Hematopoietic multipotent progenitor cell treated with erythropoietin and hydrocortisone succinate and interleukin-3 and kit ligand, for 4 days (in vitro differentiated cells): ENCODE data around the gene THAP2.

ENCODE experiments used
- DNase-seq: peaks from one replicate; pipeline ENCODE4 v3.0.0-alpha.2; 2015

The THAP2 gene

DNA sequence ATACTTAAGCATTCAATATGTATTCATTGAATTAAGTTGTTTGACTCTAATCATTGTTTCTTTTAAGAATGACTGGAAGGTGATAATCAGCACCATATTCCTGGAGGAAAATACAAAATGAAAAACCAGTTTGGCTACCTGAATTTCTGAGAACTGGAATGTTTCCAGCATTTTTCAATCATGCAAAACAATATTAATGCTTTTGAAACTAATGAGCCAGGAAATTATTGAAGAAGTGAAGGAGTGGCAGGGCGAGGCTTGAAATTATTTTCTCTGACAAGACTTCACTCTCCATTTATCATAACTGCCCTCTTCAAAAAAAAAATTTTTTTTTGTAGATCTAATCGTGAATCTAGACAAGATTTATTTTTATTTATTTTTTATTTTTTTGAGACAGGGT, 40.8 kb downstream of the THAP2 start:
- DNase-seq: no peak

DNA sequence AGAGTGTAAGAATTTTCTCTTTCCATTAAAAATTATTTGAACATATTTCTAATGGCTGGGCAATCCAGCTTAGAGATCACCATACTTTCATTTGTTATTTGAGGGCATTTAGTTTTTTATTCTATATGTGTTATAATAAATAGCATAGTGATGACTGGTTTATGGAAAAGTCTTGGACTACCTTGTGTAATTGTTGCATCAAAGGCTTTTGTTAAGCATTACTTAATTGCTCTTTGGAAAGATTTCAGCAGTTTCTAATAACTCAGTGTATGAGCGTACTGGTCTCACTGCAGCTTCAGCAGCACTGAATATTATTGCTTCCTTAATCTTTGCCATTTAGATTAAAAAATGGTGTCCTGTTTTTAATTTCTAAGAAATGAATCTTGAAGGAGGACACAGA, 44.6 kb downstream of the THAP2 start:
- no peak for DNase-seq

DNA sequence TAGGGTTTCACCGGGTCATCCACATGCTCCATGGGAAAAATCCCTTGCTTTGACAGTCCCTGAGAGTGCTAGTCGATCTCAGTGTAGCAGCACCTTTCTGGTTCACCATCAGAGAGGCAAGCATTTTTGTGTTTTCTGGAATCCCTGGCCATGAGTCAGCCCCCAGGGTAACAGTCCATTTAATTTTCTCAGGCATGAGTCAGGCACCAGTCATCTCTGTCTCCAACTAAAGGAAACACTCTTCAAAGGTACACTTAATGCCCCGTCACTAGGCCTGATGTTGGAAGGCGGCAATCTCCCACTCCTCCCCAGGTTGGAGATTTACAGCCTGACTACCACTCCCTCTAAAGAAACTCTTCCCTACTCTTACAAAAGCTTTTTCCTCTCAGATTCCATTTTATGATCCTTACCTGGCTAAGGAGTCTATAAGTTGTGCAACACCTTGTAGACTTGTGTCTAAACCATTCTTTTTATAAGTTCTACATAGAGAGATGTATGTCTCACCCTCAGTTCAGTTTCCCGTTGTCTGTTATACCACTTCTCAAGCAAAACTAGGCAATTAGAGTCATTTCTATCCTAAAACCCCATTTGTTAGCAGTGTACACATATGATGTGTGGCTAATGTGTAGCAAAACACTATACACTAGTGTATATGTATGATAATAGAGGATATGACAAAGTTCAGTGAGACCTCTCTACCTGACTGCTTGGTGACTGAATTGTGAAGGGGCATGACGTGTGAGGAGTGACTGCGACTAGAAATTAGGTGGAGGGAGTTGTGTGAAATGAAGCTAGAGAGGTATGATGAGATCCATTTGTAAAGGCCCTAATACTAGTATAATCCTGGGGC, 46.4 kb downstream of the THAP2 start:
- no peak for DNase-seq

DNA sequence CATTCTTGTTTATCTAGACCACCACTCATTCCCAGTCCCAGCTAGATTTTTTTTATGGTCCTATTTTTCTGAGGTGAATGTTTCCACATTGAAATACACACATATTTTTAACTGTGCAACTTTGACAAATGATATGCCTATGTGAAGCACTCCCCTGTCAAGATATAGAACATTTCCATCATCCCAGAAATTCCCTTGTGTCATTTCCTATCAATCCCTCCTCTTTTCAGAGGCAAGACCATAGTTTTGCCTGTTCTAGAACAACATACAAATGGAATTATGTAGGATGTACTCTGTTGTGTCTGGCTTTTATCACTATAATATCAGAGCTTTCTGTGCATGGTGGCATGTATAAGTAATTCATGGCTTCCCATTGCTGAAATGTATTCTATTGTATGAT, 54.5 kb downstream of the THAP2 start:
- no peak for DNase-seq

DNA sequence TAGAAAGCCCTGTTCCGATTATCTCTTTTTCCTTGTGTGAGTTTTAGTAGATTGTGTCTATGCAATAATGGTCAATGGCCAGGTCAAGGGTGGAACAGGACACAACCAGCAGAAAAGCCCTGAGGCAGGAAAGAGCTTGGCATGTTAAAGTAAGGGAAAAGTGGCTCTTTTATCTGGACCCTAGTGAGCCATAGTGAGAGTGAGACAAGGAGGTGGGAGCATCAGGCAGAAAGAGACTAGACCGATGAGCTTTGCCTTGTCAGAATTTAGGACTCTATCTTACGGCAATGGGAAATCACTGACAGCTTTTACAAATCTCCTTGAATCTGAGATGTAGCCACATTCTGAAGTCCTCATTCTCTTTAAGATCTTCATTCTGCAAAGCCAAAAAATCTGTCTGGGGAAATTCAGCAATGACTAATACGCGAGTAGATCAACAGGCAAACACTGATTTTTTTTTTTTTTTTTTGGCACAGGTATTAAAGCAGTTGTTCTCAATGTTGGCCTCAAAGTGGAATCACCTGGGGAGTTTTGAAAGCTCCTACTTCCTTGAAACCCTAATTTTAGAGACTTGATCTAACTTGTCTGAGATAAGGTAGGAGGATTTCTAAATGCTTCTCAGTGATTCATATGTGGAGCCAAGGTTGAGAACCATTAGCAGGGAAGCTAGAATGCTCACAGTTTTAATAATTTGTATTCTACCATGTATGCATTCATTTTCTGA, 55.7 kb downstream of the THAP2 start:
- no peak for DNase-seq

DNA sequence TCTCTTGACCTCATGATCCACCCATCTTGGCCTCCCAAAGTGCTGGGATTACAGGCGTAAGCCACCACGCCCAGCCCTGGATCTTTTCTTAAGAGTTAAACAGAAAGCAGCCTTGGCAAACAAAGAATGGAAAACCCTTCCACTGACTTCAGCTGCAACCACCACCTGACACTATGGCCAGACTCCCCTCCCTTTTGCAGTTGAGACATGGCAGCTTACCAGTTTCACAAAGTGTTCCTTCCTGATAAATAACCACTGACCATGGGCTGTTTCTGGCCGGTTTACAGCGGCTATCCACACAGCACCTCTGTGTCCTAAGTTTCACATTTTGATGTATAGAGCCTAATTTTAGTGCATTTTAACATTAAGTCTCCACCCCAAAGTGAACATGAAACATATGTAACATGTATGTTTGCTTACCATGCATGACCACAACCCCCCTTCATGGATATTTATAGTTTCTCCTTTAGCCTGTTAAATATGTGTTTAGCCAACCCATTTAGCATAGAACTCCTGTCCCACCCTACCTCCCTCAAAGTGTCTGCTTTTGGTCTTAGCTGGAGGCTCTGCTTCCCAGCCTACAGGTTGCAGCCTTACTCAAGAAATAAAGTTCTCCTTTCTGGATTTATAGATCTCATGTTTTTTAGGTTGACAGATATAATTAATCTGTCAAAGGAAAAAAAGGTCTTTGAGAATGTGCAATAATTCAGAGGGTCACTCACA, 57.8 kb downstream of the THAP2 start:
- DNase-seq: peak; percentile 78

DNA sequence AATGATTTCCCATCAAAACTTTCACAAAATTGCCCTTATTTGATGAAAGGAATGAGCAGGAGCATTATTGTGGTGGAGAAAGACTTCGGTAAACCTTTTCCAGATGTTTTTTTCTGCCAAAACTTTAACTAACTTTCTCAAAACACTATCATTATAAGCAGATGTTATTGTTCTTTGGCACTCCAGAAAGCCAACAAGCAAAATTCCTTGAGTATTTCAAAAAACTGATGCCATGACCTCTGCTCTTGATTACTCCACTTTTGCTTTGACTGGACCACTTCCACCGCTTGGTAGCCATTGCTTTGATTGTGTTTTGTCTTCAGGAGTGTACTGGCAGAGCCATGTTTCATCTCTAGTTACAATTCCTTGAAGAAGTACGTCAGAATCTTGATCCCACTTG, 60.9 kb downstream of the THAP2 start:
- no peak for DNase-seq

DNA sequence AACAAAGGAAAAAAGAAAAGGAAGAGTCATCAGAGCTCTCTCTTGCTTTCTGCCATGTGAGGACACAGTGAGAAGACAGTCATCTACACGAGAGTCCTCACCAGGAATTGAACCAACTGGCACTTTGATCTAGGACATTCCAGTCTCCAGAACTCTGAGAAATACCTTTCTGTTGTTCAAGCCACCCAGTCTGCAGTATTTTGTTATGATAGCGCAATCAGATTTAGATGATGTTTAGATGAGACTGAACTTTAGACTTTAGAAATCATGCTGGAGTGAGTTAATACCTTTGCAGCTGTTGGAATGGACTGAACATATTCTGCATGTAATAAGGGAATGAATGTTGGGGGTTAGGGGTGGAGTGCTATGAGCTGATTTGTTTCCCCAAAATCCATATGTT, 62.4 kb downstream of the THAP2 start:
- DNase-seq: no peak

DNA sequence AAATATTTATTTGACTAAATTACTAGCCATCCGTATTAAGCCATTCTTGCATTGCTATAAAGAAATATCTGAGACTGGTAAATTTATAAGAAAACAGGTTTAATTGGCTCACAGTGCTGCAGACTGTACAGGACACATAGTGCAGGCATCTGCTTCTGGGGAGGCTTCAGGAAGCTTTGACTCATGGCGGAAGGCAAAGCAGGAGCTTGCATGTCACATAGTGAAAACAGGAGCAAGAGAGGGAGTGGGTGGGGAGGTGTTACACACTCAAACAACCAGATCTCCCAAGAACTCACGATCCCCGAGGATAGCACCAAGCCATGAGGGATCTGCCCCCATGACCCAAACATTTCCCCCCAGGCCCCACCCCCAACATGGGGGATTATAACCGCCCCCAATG, 63.9 kb downstream of the THAP2 start:
- DNase-seq: no peak
